ENCODE measurements around the gene PPP4R3A. TPM values are rescaled to one million over a fixed set of nuclear protein-coding genes. Genes with fewer than 3 reads are reported as not detected.

Gene PPP4R3A
- polyA plus RNA-seq, 1 donor (not counting 4 experiments of a cell fraction or from before 2014, with no cell fraction given) = 53.8 TPM

GRCh38 chr14:91418387-91419043, 91.6 kb downstream of the PPP4R3A start:
- Histone ChIP-seq H3K27ac (ENCODE audit: control insufficient read depth, insufficient read depth, low read length) (no peak overlapping the region), H3K36me3 (ENCODE audit: control insufficient read depth in 2 of 2, extremely low read depth in 1 of 2, insufficient read depth in 2 of 2, low read length in 2 of 2) (no peaks in the 10 kb centered on the region), H3K4me2 (ENCODE audit: control insufficient read depth, extremely low read depth, insufficient read depth, low read depth, low read length) (peak overlapping the region; percentile 66), H3K27me3 (ENCODE audit: control insufficient read depth, extremely low read depth, insufficient read depth, low read length) (no peaks in the 10 kb centered on the region), H3K4me1 (ENCODE audit: control insufficient read depth, extremely low read depth, insufficient read depth, low read length) (peaks cover 22% of the 10 kb centered on the region), H3K9me3 (ENCODE audit: control insufficient read depth, low read depth, low read length) (no peaks in the 10 kb centered on the region), H3K79me2 (ENCODE audit: control insufficient read depth, insufficient read depth, low read length) (no peaks in the 10 kb centered on the region), H3K9ac (ENCODE audit: control insufficient read depth, extremely low read depth, insufficient read depth, low read length) (peak overlapping the region; percentile 28), H2AFZ (ENCODE audit: control insufficient read depth, low read length) (peak overlapping the region; percentile 56), H4K20me1 (ENCODE audit: control insufficient read depth, extremely low read depth, insufficient read depth, low read length) (no peaks in the 10 kb centered on the region), H3K4me3 (ENCODE audit: control insufficient read depth in 2 of 3, extremely low read depth in 1 of 3, insufficient read depth in 2 of 3, low read depth in 1 of 3, low read length in 3 of 3) (peak overlapping the region in 2 of 3 experiments; percentile 22 to 54), H3K9me1 (ENCODE audit: control insufficient read depth, extremely low read depth, insufficient read depth, low read length) (no peaks in the 10 kb centered on the region)
- dilution Hi-C loops (cut with MboI; ENCODE audit: extremely low pct_ligation_motif_present, low sequenced_read_pairs) = no loop called here
- TF ChIP-seq EZH2 (IDR thresholded peaks at IDR 0.05; ENCODE audit: low read length) = no peak
- TF ChIP-seq, protein P1, sequence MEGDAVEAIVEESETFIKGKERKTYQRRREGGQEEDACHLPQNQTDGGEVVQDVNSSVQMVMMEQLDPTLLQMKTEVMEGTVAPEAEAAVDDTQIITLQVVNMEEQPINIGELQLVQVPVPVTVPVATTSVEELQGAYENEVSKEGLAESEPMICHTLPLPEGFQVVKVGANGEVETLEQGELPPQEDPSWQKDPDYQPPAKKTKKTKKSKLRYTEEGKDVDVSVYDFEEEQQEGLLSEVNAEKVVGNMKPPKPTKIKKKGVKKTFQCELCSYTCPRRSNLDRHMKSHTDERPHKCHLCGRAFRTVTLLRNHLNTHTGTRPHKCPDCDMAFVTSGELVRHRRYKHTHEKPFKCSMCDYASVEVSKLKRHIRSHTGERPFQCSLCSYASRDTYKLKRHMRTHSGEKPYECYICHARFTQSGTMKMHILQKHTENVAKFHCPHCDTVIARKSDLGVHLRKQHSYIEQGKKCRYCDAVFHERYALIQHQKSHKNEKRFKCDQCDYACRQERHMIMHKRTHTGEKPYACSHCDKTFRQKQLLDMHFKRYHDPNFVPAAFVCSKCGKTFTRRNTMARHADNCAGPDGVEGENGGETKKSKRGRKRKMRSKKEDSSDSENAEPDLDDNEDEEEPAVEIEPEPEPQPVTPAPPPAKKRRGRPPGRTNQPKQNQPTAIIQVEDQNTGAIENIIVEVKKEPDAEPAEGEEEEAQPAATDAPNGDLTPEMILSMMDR (optimal IDR thresholded peaks at IDR 0.05 in 1 of 3, IDR thresholded peaks at IDR 0.05 in 1 of 3, conservative IDR thresholded peaks at IDR 0.05 in 1 of 3; ENCODE audit: extremely low read depth in 1 of 3, insufficient read depth in 2 of 3, low read length in 3 of 3) = peak; percentile 96 to 98 (median 97)
- DNase-seq (ENCODE audit: low read depth, low spot score) = no peak
- FAIRE-seq = no peak

DNA sequence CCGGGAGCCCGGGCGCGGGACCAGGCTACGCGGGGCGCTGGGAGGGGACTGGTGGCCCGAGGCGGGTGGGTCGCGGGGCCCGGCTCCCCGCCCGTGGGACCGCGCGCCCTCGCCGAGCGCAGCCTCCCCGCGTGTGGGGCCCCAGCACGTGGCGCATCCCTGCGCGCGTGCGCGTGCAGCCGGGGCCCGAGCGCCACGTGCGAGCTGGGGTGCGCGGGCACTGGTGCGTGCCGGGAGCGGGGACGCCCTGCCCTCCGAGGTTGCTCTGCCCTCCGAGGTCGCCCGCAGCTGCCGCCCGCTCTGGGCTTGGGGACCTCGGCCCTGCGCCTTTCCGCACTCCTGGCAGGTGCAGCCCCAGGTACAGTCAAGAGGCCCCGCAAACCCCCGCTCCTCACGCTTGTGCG, 92.1 kb downstream of the PPP4R3A start:
- no peaks in the 10 kb centered on the region for H3K27me3 ChIP-seq (ENCODE audit: control insufficient read depth, extremely low read depth, insufficient read depth, low read length)
- no peak for DNase-seq (ENCODE audit: low read depth, low spot score)

More for the DNA sequence above, 92.1 kb downstream of the PPP4R3A start:
- no peak for FAIRE-seq
- Histone ChIP-seq H4K20me1 (ENCODE audit: control insufficient read depth, extremely low read depth, insufficient read depth, low read length) (no peaks in the 10 kb centered on the region), H3K9me1 (ENCODE audit: control insufficient read depth, extremely low read depth, insufficient read depth, low read length) (no peaks in the 10 kb centered on the region), H3K9me3 (ENCODE audit: control insufficient read depth, low read depth, low read length) (no peaks in the 10 kb centered on the region), H3K27ac (ENCODE audit: control insufficient read depth, insufficient read depth, low read length) (no peak overlapping the region), H2AFZ (ENCODE audit: control insufficient read depth, low read length) (peak overlapping the region; percentile 56), H3K9ac (ENCODE audit: control insufficient read depth, extremely low read depth, insufficient read depth, low read length) (peak overlapping the region; percentile 28), H3K4me3 (ENCODE audit: control insufficient read depth in 2 of 3, extremely low read depth in 1 of 3, insufficient read depth in 2 of 3, low read depth in 1 of 3, low read length in 3 of 3) (peak overlapping the region in 2 of 3 experiments; percentile 51 to 54), H3K79me2 (ENCODE audit: control insufficient read depth, insufficient read depth, low read length) (no peaks in the 10 kb centered on the region), H3K4me1 (ENCODE audit: control insufficient read depth, extremely low read depth, insufficient read depth, low read length) (peaks cover 22% of the 10 kb centered on the region), H3K4me2 (ENCODE audit: control insufficient read depth, extremely low read depth, insufficient read depth, low read depth, low read length) (peak overlapping the region; percentile 66), H3K36me3 (ENCODE audit: control insufficient read depth in 2 of 2, extremely low read depth in 1 of 2, insufficient read depth in 2 of 2, low read length in 2 of 2) (no peaks in the 10 kb centered on the region)
- TF ChIP-seq, protein P1 (optimal IDR thresholded peaks at IDR 0.05 in 1 of 3, IDR thresholded peaks at IDR 0.05 in 1 of 3, conservative IDR thresholded peaks at IDR 0.05 in 1 of 3; ENCODE audit: extremely low read depth in 1 of 3, insufficient read depth in 2 of 3, low read length in 3 of 3) = no peak
- TF ChIP-seq EZH2 (IDR thresholded peaks at IDR 0.05; ENCODE audit: low read length) = no peak
- dilution Hi-C loops (cut with MboI; ENCODE audit: extremely low pct_ligation_motif_present, low sequenced_read_pairs) = no loop called here

All from keratinocyte (primary cell).